ENCODE measurements around the gene HNRNPAB.

DNA sequence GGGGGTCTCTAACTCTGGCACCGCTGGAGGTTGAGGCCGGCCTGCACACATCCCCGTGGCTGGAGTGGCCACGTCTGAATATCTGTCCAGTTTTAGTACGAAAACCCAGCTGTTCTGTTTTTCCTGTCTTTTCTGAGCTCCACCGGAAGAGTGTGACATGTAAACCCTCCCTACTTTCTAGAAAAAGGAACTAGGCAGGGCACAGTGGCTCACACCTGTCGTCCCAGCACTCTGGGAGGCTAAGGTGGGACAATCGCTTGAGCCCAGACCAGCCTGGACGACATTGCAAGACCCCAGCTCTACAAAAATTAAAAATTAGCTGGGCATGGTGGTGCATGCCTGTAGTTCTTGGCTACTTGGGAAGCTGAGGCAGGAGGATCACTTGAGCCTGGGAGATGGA, 36.4 kb downstream of the HNRNPAB start:
- TF ChIP-seq, protein P1, sequence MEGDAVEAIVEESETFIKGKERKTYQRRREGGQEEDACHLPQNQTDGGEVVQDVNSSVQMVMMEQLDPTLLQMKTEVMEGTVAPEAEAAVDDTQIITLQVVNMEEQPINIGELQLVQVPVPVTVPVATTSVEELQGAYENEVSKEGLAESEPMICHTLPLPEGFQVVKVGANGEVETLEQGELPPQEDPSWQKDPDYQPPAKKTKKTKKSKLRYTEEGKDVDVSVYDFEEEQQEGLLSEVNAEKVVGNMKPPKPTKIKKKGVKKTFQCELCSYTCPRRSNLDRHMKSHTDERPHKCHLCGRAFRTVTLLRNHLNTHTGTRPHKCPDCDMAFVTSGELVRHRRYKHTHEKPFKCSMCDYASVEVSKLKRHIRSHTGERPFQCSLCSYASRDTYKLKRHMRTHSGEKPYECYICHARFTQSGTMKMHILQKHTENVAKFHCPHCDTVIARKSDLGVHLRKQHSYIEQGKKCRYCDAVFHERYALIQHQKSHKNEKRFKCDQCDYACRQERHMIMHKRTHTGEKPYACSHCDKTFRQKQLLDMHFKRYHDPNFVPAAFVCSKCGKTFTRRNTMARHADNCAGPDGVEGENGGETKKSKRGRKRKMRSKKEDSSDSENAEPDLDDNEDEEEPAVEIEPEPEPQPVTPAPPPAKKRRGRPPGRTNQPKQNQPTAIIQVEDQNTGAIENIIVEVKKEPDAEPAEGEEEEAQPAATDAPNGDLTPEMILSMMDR (IDR thresholded peaks at IDR 0.05) = no peak
- no peak for TF ChIP-seq POLR2A (IDR thresholded peaks at IDR 0.05)

All from testis (tissue), 2 donors.